Measurements from ENCODE around the gene DTNB.

The DTNB gene

GRCh38 chr2:25654801-25655200, 18.6 kb downstream of the DTNB start:
- no peak for DNase-seq (ENCODE audit: low read depth)
- H3K4me3 ChIP-seq (ENCODE audit: control insufficient read depth, low read depth, low read length): no peak overlapping the region
- no peak for TF ChIP-seq CTCF (IDR thresholded peaks at IDR 0.05; ENCODE audit: control insufficient read depth, insufficient read depth, low read depth, low read length, missing control alignments)

- no peak for DNase-seq (ENCODE audit: low read depth)
- TF ChIP-seq CTCF (IDR thresholded peaks at IDR 0.05; ENCODE audit: control insufficient read depth, insufficient read depth, low read depth, low read length, missing control alignments): no peak
These were observed 21.5 kb downstream of the DTNB start for GRCh38 chr2:25651782-25652455.

GRCh38 chr2:25651066-25651465, 22.3 kb downstream of the DTNB start:
- DNase-seq (ENCODE audit: low read depth): no peak
- TF ChIP-seq CTCF (IDR thresholded peaks at IDR 0.05; ENCODE audit: control insufficient read depth, insufficient read depth, low read depth, low read length, missing control alignments): no peak
- no peak overlapping the region for H3K4me3 ChIP-seq (ENCODE audit: control insufficient read depth, low read depth, low read length)

More at GRCh38 chr2:25651782-25652455, 21.5 kb downstream of the DTNB start:
- no peak overlapping the region for H3K4me3 ChIP-seq (ENCODE audit: control insufficient read depth, low read depth, low read length)

GRCh38 chr2:25650256-25650655, 23.1 kb downstream of the DTNB start:
- DNase-seq (ENCODE audit: low read depth): no peak
- TF ChIP-seq CTCF (IDR thresholded peaks at IDR 0.05; ENCODE audit: control insufficient read depth, insufficient read depth, low read depth, low read length, missing control alignments): no peak
- H3K4me3 ChIP-seq (ENCODE audit: control insufficient read depth, low read depth, low read length): no peak overlapping the region

- no peak overlapping the region for H3K4me3 ChIP-seq (ENCODE audit: control insufficient read depth, low read depth, low read length)
- DNase-seq (ENCODE audit: low read depth): no peak
- TF ChIP-seq CTCF (IDR thresholded peaks at IDR 0.05; ENCODE audit: control insufficient read depth, insufficient read depth, low read depth, low read length, missing control alignments): no peak
These were observed 23.6 kb downstream of the DTNB start for GRCh38 chr2:25649786-25650185.

GRCh38 chr2:25642298-25642697, 31.1 kb downstream of the DTNB start:
- H3K4me3 ChIP-seq (ENCODE audit: control insufficient read depth, low read depth, low read length): no peak overlapping the region
- TF ChIP-seq CTCF (IDR thresholded peaks at IDR 0.05; ENCODE audit: control insufficient read depth, insufficient read depth, low read depth, low read length, missing control alignments): no peak
- DNase-seq (ENCODE audit: low read depth): no peak
